ENCODE results near the gene VWA8. TPM values are rescaled to one million over a fixed set of nuclear protein-coding genes. Genes with fewer than 3 reads are reported as not detected.
A peak's percentile ranks its signal among the peaks of the same experiment; 100 is the strongest.

The VWA8 gene
- total and polyA plus RNA-seq, 5 experiments from 2014 or later = 5.1 to 22.3 (median 6.9) TPM

GRCh38 chr13:41981951-41982715 lies 21.2 kb upstream of the VWA8 start:
- peaks cover 0 to 3% (median under 1%) of the 10 kb centered on the region in 4 donors for H3K4me1 Mint-ChIP-seq
- POLR2A ChIA-PET = no interaction called here
- no peak for ATAC-seq

GRCh38 chr13:41978007-41978406 lies 17.1 kb upstream of the VWA8 start:
- Mint-ChIP-seq H3K4me3 (no peak overlapping the region), H3K27ac (no peak overlapping the region), H3K36me3 (no peaks in the 10 kb centered on the region), H3K27me3 (peaks cover 0 to 2% (median 0%) of the 10 kb centered on the region in 5 donors), H3K4me1 (peaks cover 0 to 2% (median under 1%) of the 10 kb centered on the region in 4 donors), H3K9me3 (no peaks in the 10 kb centered on the region)
- no peak for DNase-seq
- POLR2A ChIA-PET = no interaction called here
- ATAC-seq = no peak

More at GRCh38 chr13:41981951-41982715, 21.2 kb upstream of the VWA8 start:
- Mint-ChIP-seq H3K36me3 (no peaks in the 10 kb centered on the region), H3K9me3 (no peaks in the 10 kb centered on the region), H3K27ac (no peak overlapping the region), H3K27me3 (peaks cover 8 to 17% (median 9%) of the 10 kb centered on the region in 5 donors), H3K4me3 (no peak overlapping the region)
- DNase-seq = no peak

- ATAC-seq (no peak), DNase-seq (no peak)
- no peaks in the 10 kb centered on the region for H3K36me3 Mint-ChIP-seq
- no peaks in the 10 kb centered on the region for H3K9me3 Mint-ChIP-seq
- no peaks in the 10 kb centered on the region for H3K27me3 Mint-ChIP-seq
- H3K4me1 Mint-ChIP-seq = peaks cover 2 to 8% (median 6%) of the 10 kb centered on the region in 4 donors
- H3K27ac Mint-ChIP-seq = no peak overlapping the region
- POLR2A ChIA-PET = no interaction called here
- H3K4me3 Mint-ChIP-seq = no peak overlapping the region
Observed at GRCh38 chr13:41976476-41976875, 15.6 kb upstream of the VWA8 start.

GRCh38 chr13:41974262-41974900 lies 13.5 kb upstream of the VWA8 start:
- ATAC-seq (no peak), DNase-seq (peak in 1 of 10 donors; percentile 11)
- Mint-ChIP-seq H3K4me3 (no peak overlapping the region), H3K27ac (peak overlapping the region in 1 of 10 donors; percentile 65), H3K4me1 (peaks cover 2 to 11% (median 7%) of the 10 kb centered on the region in 4 donors), H3K27me3 (no peaks in the 10 kb centered on the region), H3K9me3 (no peaks in the 10 kb centered on the region), H3K36me3 (no peaks in the 10 kb centered on the region)
- POLR2A ChIA-PET = no interaction called here

GRCh38 chr13:41973247-41973741 lies 12.4 kb upstream of the VWA8 start:
- ATAC-seq = no peak
- Mint-ChIP-seq H3K4me3 (no peak overlapping the region), H3K36me3 (no peaks in the 10 kb centered on the region), H3K4me1 (peaks cover 2 to 11% (median 7%) of the 10 kb centered on the region in 4 donors), H3K27ac (no peak overlapping the region), H3K27me3 (no peaks in the 10 kb centered on the region), H3K9me3 (no peaks in the 10 kb centered on the region)
- no peak for DNase-seq
- POLR2A ChIA-PET = no interaction called here

GRCh38 chr13:41971848-41972247 lies 10.9 kb upstream of the VWA8 start:
- POLR2A ChIA-PET = no interaction called here
- peaks cover 0 to 2% (median 0%) of the 10 kb centered on the region in 3 donors for H3K36me3 Mint-ChIP-seq
- DNase-seq = peak in 3 of 10 donors; percentile 10 to 27 (median 14)
- H3K27me3 Mint-ChIP-seq = peaks cover 0 to 2% (median 0%) of the 10 kb centered on the region in 5 donors
- H3K4me1 Mint-ChIP-seq = peaks cover 0 to 11% (median 6%) of the 10 kb centered on the region in 4 donors
- peak overlapping the region in 1 of 10 donors; percentile 2 for H3K4me3 Mint-ChIP-seq
- ATAC-seq = no peak
- H3K9me3 Mint-ChIP-seq = no peaks in the 10 kb centered on the region
- H3K27ac Mint-ChIP-seq = peak overlapping the region in 1 of 10 donors; percentile 45

- H3K4me3 Mint-ChIP-seq = no peak overlapping the region
- peaks cover 0 to 2% (median 0%) of the 10 kb centered on the region in 5 donors for H3K27me3 Mint-ChIP-seq
- H3K36me3 Mint-ChIP-seq = peaks cover 0 to 2% (median 0%) of the 10 kb centered on the region in 3 donors
- H3K4me1 Mint-ChIP-seq = peaks cover 0 to 11% (median 6%) of the 10 kb centered on the region in 4 donors
- no peak overlapping the region for H3K27ac Mint-ChIP-seq
- H3K9me3 Mint-ChIP-seq = no peaks in the 10 kb centered on the region
- DNase-seq (no peak), ATAC-seq (no peak)
- POLR2A ChIA-PET = no interaction called here
Observed at GRCh38 chr13:41970918-41971317, 10.0 kb upstream of the VWA8 start.

- H3K27me3 Mint-ChIP-seq = peaks cover 0 to 4% (median 0%) of the 10 kb centered on the region in 5 donors
- peaks cover 0 to 2% (median 0%) of the 10 kb centered on the region in 3 donors for H3K36me3 Mint-ChIP-seq
- no peak for ATAC-seq
- no peak overlapping the region for H3K4me3 Mint-ChIP-seq
- POLR2A ChIA-PET = no interaction called here
- no peak overlapping the region for H3K27ac Mint-ChIP-seq
- H3K4me1 Mint-ChIP-seq = peaks cover 0 to 11% (median 6%) of the 10 kb centered on the region in 4 donors
- no peaks in the 10 kb centered on the region for H3K9me3 Mint-ChIP-seq
- DNase-seq = no peak
Observed at GRCh38 chr13:41970022-41970421, 9.1 kb upstream of the VWA8 start.

GRCh38 chr13:41969072-41969471 lies 8.2 kb upstream of the VWA8 start:
- no peak overlapping the region for H3K27ac Mint-ChIP-seq
- DNase-seq (no peak), ATAC-seq (no peak)
- no peak overlapping the region for H3K4me3 Mint-ChIP-seq
- H3K4me1 Mint-ChIP-seq = peaks cover 0 to 11% (median 6%) of the 10 kb centered on the region in 4 donors
- H3K36me3 Mint-ChIP-seq = peaks cover 0 to 2% (median 0%) of the 10 kb centered on the region in 3 donors
- H3K9me3 Mint-ChIP-seq = no peaks in the 10 kb centered on the region
- H3K27me3 Mint-ChIP-seq = peaks cover 0 to 7% (median 4%) of the 10 kb centered on the region in 5 donors
- POLR2A ChIA-PET = no interaction called here

- Mint-ChIP-seq H3K27me3 (peaks cover 0 to 7% (median 4%) of the 10 kb centered on the region in 5 donors), H3K9me3 (no peaks in the 10 kb centered on the region), H3K4me3 (no peak overlapping the region), H3K27ac (no peak overlapping the region), H3K4me1 (peaks cover 3 to 10% (median 6%) of the 10 kb centered on the region in 4 donors), H3K36me3 (peaks cover 0 to 2% (median 0%) of the 10 kb centered on the region in 3 donors)
- POLR2A ChIA-PET = no interaction called here
- DNase-seq (no peak), ATAC-seq (no peak)
Observed at GRCh38 chr13:41966671-41967070, 5.8 kb upstream of the VWA8 start.

GRCh38 chr13:41962994-41963393 lies 2.1 kb upstream of the VWA8 start:
- Mint-ChIP-seq H3K27ac (peak overlapping the region in 3 of 10 donors; percentile 4 to 66 (median 20)), H3K36me3 (peaks cover 0 to 2% (median 0%) of the 10 kb centered on the region in 3 donors), H3K4me1 (peaks cover 13 to 34% (median 32%) of the 10 kb centered on the region in 4 donors), H3K4me3 (peak overlapping the region in 1 of 10 donors; percentile 28), H3K9me3 (no peaks in the 10 kb centered on the region), H3K27me3 (peaks cover 0 to 7% (median 4%) of the 10 kb centered on the region in 5 donors)
- no peak for DNase-seq
- POLR2A ChIA-PET = no interaction called here
- ATAC-seq = no peak

- DNase-seq (no peak), ATAC-seq (no peak)
- Mint-ChIP-seq H3K27me3 (peaks cover 0 to 7% (median 2%) of the 10 kb centered on the region in 5 donors), H3K4me3 (peak overlapping the region; percentile 89 to 96 (median 92)), H3K9me3 (no peaks in the 10 kb centered on the region), H3K4me1 (peaks cover 14 to 41% (median 37%) of the 10 kb centered on the region in 4 donors), H3K36me3 (no peaks in the 10 kb centered on the region), H3K27ac (peak overlapping the region; percentile 66 to 98 (median 97))
- POLR2A ChIA-PET = interaction anchor here (0.9 to 2.2 kb wide), 4 partner anchors 30 to 310 kb away, joined by 3 to 8 read pairs (median 5); partner anchors contain the start of genes AKAP11 and DGKH
Observed at GRCh38 chr13:41961466-41961760, 504 bp upstream of the VWA8 start.

- H3K27me3 Mint-ChIP-seq = peaks cover 0 to 7% (median 2%) of the 10 kb centered on the region in 5 donors
- H3K9me3 Mint-ChIP-seq = no peaks in the 10 kb centered on the region
- DNase-seq = peak in 1 of 10 donors; percentile 4
- peak overlapping the region; percentile 55 to 98 (median 88) for H3K27ac Mint-ChIP-seq
- no peaks in the 10 kb centered on the region for H3K36me3 Mint-ChIP-seq
- peak overlapping the region; percentile 89 to 96 (median 92) for H3K4me3 Mint-ChIP-seq
- ATAC-seq = peak; percentile 1 to 3
- POLR2A ChIA-PET = interaction anchor here (1.1 to 2.2 kb wide), 2 partner anchors 79 to 311 kb away, joined by 5 to 8 read pairs; partner anchors contain the start of gene AKAP11
- peaks cover 14 to 47% (median 44%) of the 10 kb centered on the region in 4 donors for H3K4me1 Mint-ChIP-seq
Observed at GRCh38 chr13:41960211-41960636, 685 bp downstream of the VWA8 start.

Data from naive thymus-derived CD8-positive, alpha-beta T cell (primary cell).